ENCODE data around the gene MARCKSL1. TPM values are rescaled to one million over a fixed set of nuclear protein-coding genes. Genes with fewer than 3 reads are reported as not detected.

Gene MARCKSL1
- total and polyA plus RNA-seq, 2 of the 13 experiments (the other 11 are each of a cell fraction or from before 2014, with no cell fraction given): 81.9 to 155 TPM

GRCh38 chr1:32342704-32343103 lies 6.7 kb upstream of the MARCKSL1 start:
- peaks cover 79% of the 10 kb centered on the region for H3K4me1 ChIP-seq (ENCODE audit: insufficient read depth, low read length)
- no peak overlapping the region for H3K27ac ChIP-seq (ENCODE audit: extremely low read length, insufficient read depth, low read length)
- no TSS peak for BruUV-seq (replicated peaks)
- H3K4me2 ChIP-seq (ENCODE audit: low read depth, low read length): no peak overlapping the region
- H3K79me2 ChIP-seq (ENCODE audit: insufficient read depth, low read length): no peaks in the 10 kb centered on the region
- in situ Hi-C loops (cut with HindIII; ENCODE audit: extremely low pct_ligation_motif_present, low pct_unique_long_range_greater_than_20kb) (no loop called here), intact Hi-C loops (cut with micrococcal nuclease; ENCODE audit: unreplicated experiment) (no loop called here)
- no peak for DNase-seq (ENCODE audit: low spot score)
- H3K9ac ChIP-seq (ENCODE audit: insufficient read depth, low read depth, low read length): no peak overlapping the region
- no peak for FAIRE-seq
- H2AFZ ChIP-seq (ENCODE audit: low read length): no peak overlapping the region
- ATAC-seq: no peak
- H3K36me3 ChIP-seq (replicated peaks in 1 of 2; ENCODE audit: control insufficient read depth in 1 of 2, insufficient read depth in 2 of 2, low read length in 2 of 2): no peaks in the 10 kb centered on the region
- ChIA-PET CTCF (ENCODE audit: low intra/inter-chr PET ratio, low total read pairs) (no interaction called here), POLR2A (interaction anchor here (1.0 to 3.0 kb wide), 2 partner anchors 9 kb away, joined by 3 to 17 read pairs; no protein-coding TSS in a partner anchor)
- peak; percentile 65 for TF ChIP-seq ZNF629 (CRISPR knock-in tag; conservative IDR thresholded peaks at IDR 0.05)
- TF ChIP-seq CEBPB (IDR thresholded peaks at IDR 0.05; ENCODE audit: borderline replicate concordance, low read depth, low read length): peak; percentile 76
- TF ChIP-seq GTF3A (CRISPR knock-in tag; conservative IDR thresholded peaks at IDR 0.05): no peak
- 0 out of 2 replicates have a peak, but pooled peaks have one; percentile 24 for TF ChIP-seq CEBPG (CRISPR knock-in tag; IDR thresholded peaks at IDR 0.05)
- no peak for TF ChIP-seq CREB3 (CRISPR knock-in tag; IDR thresholded peaks at IDR 0.05)
- 80% methylated on average over 9 of the region's 10 CpGs for WGBS (ENCODE audit: low lambda C conversion rate)
- no peak overlapping the region for H3K4me3 ChIP-seq (replicated peaks in 1 of 3; ENCODE audit: insufficient read depth in 1 of 3, low read depth in 2 of 3, low read length in 3 of 3)
- H3K9me3 ChIP-seq (ENCODE audit: low read length): no peaks in the 10 kb centered on the region
- no peaks in the 10 kb centered on the region for H4K20me1 ChIP-seq (ENCODE audit: insufficient read depth, low read length)
- peaks cover 0 to 4% of the 10 kb centered on the region in 2 experiments; a peak in 2 of 5 replicates for H3K27me3 ChIP-seq (ENCODE audit: control insufficient read depth in 1 of 2, insufficient read depth in 2 of 2, low read length in 2 of 2)

GRCh38 chr1:32341971-32342370 lies 5.9 kb upstream of the MARCKSL1 start:
- no peak for ATAC-seq
- no peak for DNase-seq (ENCODE audit: low spot score)
- ChIA-PET CTCF (ENCODE audit: low intra/inter-chr PET ratio, low total read pairs) (no interaction called here), POLR2A (interaction anchor here (1.0 to 3.0 kb wide), 3 partner anchors 10 to 52 kb away, joined by 3 to 17 read pairs (median 4); partner anchors contain the start of gene BSDC1)
- Histone ChIP-seq H2AFZ (ENCODE audit: low read length) (no peak overlapping the region), H3K9me3 (ENCODE audit: low read length) (no peaks in the 10 kb centered on the region), H3K4me3 (replicated peaks in 1 of 3; ENCODE audit: insufficient read depth in 1 of 3, low read depth in 2 of 3, low read length in 3 of 3) (no peak overlapping the region), H3K4me2 (ENCODE audit: low read depth, low read length) (peak overlapping the region; percentile 6; the same call in 1 of the 2 replicates), H3K27me3 (ENCODE audit: control insufficient read depth in 1 of 2, insufficient read depth in 2 of 2, low read length in 2 of 2) (peaks cover 0 to 4% of the 10 kb centered on the region in 2 experiments; a peak in 2 of 5 replicates), H3K27ac (ENCODE audit: extremely low read length, insufficient read depth, low read length) (no peak overlapping the region), H3K9ac (ENCODE audit: insufficient read depth, low read depth, low read length) (no peak overlapping the region), H4K20me1 (ENCODE audit: insufficient read depth, low read length) (no peaks in the 10 kb centered on the region), H3K79me2 (ENCODE audit: insufficient read depth, low read length) (no peaks in the 10 kb centered on the region), H3K36me3 (replicated peaks in 1 of 2; ENCODE audit: control insufficient read depth in 1 of 2, insufficient read depth in 2 of 2, low read length in 2 of 2) (no peaks in the 10 kb centered on the region), H3K4me1 (ENCODE audit: insufficient read depth, low read length) (peaks cover 79% of the 10 kb centered on the region)
- FAIRE-seq: no peak
- BruUV-seq (replicated peaks): no TSS peak
- WGBS (ENCODE audit: low lambda C conversion rate): 36% methylated on average over 5 of the region's 5 CpGs
- in situ Hi-C loops (cut with HindIII; ENCODE audit: extremely low pct_ligation_motif_present, low pct_unique_long_range_greater_than_20kb) (no loop called here), intact Hi-C loops (cut with micrococcal nuclease; ENCODE audit: unreplicated experiment) (no loop called here)
- TF ChIP-seq MIXL1 (CRISPR knock-in tag; IDR thresholded peaks at IDR 0.05) (no peak), NR0B2 (CRISPR knock-in tag; IDR thresholded peaks at IDR 0.05) (no peak), PLRG1 (conservative IDR thresholded peaks at IDR 0.05) (no peak), DNMT1 (CRISPR knock-in tag; IDR thresholded peaks at IDR 0.05) (no peak), KLF11 (CRISPR knock-in tag; IDR thresholded peaks at IDR 0.05) (no peak), HNRNPLL (IDR thresholded peaks at IDR 0.05; ENCODE audit: low read depth, low read length, poor library complexity, severe bottlenecking) (no peak), HNF4G (IDR thresholded peaks at IDR 0.05; ENCODE audit: borderline replicate concordance, low read depth, low read length) (no peak), HNF4G (CRISPR knock-in tag; IDR thresholded peaks at IDR 0.05; ENCODE audit: borderline replicate concordance, low read depth) (no peak), ZNF513 (CRISPR knock-in tag; conservative IDR thresholded peaks at IDR 0.05) (no peak), EEA1 (CRISPR knock-in tag; IDR thresholded peaks at IDR 0.05; ENCODE audit: borderline replicate concordance) (no peak), ZNF121 (CRISPR knock-in tag; IDR thresholded peaks at IDR 0.05) (no peak), ZNF362 (CRISPR knock-in tag; IDR thresholded peaks at IDR 0.05; ENCODE audit: borderline replicate concordance) (no peak)

All from HepG2 (cell line).